Thoracic aorta (tissue), 2 donors: Measurements from ENCODE around the gene C19orf67. TPM values are rescaled to one million over a fixed set of nuclear protein-coding genes. Genes with fewer than 3 reads are reported as not detected.
A peak's percentile ranks its signal among the peaks of the same experiment; 100 is the strongest.

ENCODE experiments used
- ATAC-seq: fragments of 150-250 bp; one replicate; pipeline ENCODE4 v1.8.0; 2017; ENCODE audit warnings: low read depth; ENCODE audit not compliant: insufficient number of reproducible peaks, low FRiP score
- DNase-seq: peaks from one replicate; pipeline ENCODE4 v3.0.0-alpha.2; 2020; ENCODE audit warnings: low spot score
- H3K27ac ChIP-seq, 2 donors: fragments of 200-600 bp; sonication (generic); 1 replicate in 1 of 2; 2 replicates in 1 of 2; pipeline ENCODE4 v1.5.1; 2016; ENCODE audit warnings: mild to moderate bottlenecking in 2 of 2, moderate library complexity in 2 of 2
- H3K27me3 ChIP-seq: fragments of 200-600 bp; sonication (generic); replicated peaks from 2 replicates; pipeline ENCODE4 v1.6.0; 2016; ENCODE audit warnings: mild to moderate bottlenecking; ENCODE audit not compliant: insufficient read depth
- H3K36me3 ChIP-seq: fragments of 200-600 bp; sonication (generic); one replicate; pipeline ENCODE4 v1.5.1; 2016
- H3K4me1 ChIP-seq, 2 donors: fragments of 200-600 bp; sonication (generic); 1 replicate in 1 of 2; 2 replicates in 1 of 2; pipeline versions ENCODE4 v1.5.1 to v1.6.0; 2016; ENCODE audit warnings: low read depth in 2 of 2, mild to moderate bottlenecking in 1 of 2; ENCODE audit not compliant: control insufficient read depth in 1 of 2
- H3K4me3 ChIP-seq: fragments of 200-600 bp; sonication (generic); 2 replicates; pipeline ENCODE4 v1.5.1; 2016; ENCODE audit warnings: mild to moderate bottlenecking
- H3K9me3 ChIP-seq: fragments of 200-600 bp; sonication (generic); 2 replicates; pipeline ENCODE4 v1.5.1; 2016
- total RNA-seq, 2 donors: library from RNA; depleted of rRNA; stranded (reverse); fragments of >200 nt; gene quantifications; one replicate each; pipeline versions ENCODE4 v1.1.0 to v1.2.3, GENCODE V29; 2016
- TF ChIP-seq, protein P1 (sequence below): fragments of 200-600 bp; sonication (generic); IDR thresholded peaks from one replicate; pipeline ENCODE4 v1.5.1; 2019; ENCODE audit warnings: antibody characterized with exemption

Gene C19orf67
- total RNA-seq, result not detected

DNA sequence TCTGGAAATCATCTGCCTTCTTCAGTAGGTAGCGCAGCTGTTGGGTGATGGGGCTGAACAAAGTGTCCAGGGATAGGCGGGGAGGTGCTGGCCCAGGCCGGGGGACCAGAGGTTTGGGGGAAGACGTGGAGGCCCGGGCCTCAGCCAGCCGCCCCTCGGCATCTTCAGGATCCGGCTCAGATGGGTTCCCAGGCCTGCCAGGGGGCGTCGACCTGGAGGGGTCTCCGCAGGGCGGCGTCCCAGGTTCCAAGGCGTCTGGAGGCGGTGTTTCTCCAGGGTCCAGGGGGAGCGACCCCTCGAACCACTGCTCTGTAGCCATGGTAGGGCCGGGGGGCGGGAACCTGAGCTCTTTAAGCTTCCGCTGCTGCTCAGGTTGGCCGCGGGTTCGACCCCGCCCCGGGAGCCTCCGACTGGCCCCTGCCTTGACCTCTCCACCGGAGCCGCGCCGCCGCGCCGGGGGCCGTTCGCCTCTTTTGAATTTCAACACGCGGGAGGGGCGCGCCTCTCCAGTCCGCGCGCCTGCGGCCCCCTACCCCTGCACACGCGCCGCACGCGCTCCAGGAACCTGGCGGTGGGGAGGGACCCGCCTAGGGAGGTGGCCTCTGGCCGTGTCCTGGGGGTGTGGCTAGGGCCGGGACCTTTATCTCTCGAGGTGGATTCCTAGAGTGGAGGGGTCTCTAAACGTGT lies at the start of gene C19orf67:
Gene C19orf67, minus strand, starts transcription at position 475 of the 687 bp plus-strand sequence. Its CDS starts 156 bp downstream, at position 319.
- no peak for ATAC-seq

DNA sequence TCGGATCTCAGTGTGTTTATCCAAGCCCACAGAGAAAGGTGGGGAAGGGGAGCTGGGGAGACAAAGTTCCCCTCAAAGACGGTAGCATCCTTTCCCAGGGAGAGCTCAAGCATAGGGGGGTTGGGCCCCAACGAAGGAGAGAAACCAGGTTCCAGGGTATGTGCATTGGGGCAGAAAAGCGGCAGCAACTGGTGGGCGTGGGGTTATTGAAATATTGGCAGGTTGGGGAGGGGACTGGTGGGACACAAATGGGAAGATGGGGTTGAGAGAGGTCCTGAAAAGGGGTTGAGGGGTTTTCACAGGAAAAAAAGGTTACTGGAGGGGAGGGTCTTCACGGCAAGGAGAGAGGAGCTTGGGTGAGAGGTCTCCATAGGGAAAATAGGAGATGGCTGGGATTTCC lies 49.8 kb upstream of the C19orf67 start:
- TF ChIP-seq, protein P1, sequence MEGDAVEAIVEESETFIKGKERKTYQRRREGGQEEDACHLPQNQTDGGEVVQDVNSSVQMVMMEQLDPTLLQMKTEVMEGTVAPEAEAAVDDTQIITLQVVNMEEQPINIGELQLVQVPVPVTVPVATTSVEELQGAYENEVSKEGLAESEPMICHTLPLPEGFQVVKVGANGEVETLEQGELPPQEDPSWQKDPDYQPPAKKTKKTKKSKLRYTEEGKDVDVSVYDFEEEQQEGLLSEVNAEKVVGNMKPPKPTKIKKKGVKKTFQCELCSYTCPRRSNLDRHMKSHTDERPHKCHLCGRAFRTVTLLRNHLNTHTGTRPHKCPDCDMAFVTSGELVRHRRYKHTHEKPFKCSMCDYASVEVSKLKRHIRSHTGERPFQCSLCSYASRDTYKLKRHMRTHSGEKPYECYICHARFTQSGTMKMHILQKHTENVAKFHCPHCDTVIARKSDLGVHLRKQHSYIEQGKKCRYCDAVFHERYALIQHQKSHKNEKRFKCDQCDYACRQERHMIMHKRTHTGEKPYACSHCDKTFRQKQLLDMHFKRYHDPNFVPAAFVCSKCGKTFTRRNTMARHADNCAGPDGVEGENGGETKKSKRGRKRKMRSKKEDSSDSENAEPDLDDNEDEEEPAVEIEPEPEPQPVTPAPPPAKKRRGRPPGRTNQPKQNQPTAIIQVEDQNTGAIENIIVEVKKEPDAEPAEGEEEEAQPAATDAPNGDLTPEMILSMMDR, result no peak
- H3K4me3 ChIP-seq, result no peak overlapping the region
- DNase-seq (no peak), ATAC-seq (no peak)
- peaks cover 16 to 28% of the 10 kb centered on the region in 2 donors for H3K4me1 ChIP-seq
- H3K27ac ChIP-seq, result no peak overlapping the region
- no peaks in the 10 kb centered on the region for H3K36me3 ChIP-seq
- H3K27me3 ChIP-seq, result no peaks in the 10 kb centered on the region
- H3K9me3 ChIP-seq, result no peaks in the 10 kb centered on the region

More for the DNA sequence above, at the start of gene C19orf67:
- H3K27me3 ChIP-seq, result no peaks in the 10 kb centered on the region
- no peaks in the 10 kb centered on the region for H3K9me3 ChIP-seq
- H3K4me1 ChIP-seq, result peaks cover 12 to 31% of the 10 kb centered on the region in 2 donors
- TF ChIP-seq, protein P1, result no peak
- no peak within 1 kb of the TSS for H3K27ac ChIP-seq
- no peak for DNase-seq
- peaks cover 11% of the 10 kb centered on the region for H3K36me3 ChIP-seq
- no peak within 1 kb of the TSS for H3K4me3 ChIP-seq

DNA sequence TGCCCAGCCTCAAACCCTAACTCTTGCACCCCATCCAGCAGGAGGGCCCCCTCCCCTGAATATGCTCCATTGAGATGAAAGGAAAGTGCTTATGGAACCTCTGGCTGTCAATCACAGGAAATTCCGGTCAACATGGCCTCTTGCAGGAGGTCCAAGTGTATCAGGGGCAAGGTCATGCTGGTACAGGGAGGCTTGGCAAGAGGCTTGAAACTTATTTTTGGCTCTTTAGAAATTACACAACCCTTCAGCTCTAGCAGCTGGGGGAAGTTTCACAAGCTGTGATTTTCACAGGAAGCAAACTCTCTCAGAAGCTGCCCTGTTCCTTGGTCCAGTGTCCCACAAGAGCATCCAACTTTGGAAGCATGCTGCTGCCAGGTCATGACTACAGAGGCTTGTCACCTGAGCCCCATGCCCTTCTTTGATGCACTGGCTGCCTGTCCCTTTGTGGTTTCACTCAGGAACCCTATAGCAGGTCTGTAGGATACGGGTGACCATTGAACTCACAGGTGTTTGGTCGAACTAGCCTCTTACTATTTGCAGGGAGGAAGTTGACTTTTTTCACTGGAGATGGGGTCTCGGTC lies 42.4 kb upstream of the C19orf67 start:
- H3K36me3 ChIP-seq, result no peaks in the 10 kb centered on the region
- H3K4me1 ChIP-seq, result peaks cover 4 to 16% of the 10 kb centered on the region in 2 donors
- H3K9me3 ChIP-seq, result no peaks in the 10 kb centered on the region
- TF ChIP-seq, protein P1, result no peak
- peak overlapping the region in 1 of 2 donors; percentile 47 for H3K27ac ChIP-seq
- no peak overlapping the region for H3K4me3 ChIP-seq
- no peak for DNase-seq
- H3K27me3 ChIP-seq, result no peaks in the 10 kb centered on the region
- ATAC-seq, result no peak

DNA sequence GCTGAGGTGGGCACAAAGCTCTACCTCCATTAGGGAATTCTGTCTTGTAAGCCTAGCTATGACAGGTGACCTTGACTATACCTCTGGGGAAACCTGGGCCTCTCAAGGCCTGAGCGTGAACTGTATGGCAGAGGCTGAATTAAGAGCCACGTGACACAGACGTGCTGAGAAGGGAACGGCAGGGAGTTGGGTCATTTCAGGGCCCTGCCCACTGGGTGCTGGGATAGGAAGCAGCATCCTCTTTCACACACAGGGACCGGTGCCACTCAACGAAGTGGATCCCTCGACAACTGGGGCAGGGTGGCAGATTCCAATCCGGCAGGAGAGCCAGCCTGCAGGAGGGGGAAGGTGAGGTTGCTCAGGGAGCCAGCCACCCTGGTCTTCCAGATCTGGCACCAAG lies 41.6 kb upstream of the C19orf67 start:
- TF ChIP-seq, protein P1, result no peak
- no peak for ATAC-seq
- no peak overlapping the region for H3K27ac ChIP-seq
- DNase-seq, result no peak
- no peaks in the 10 kb centered on the region for H3K9me3 ChIP-seq
- H3K36me3 ChIP-seq, result no peaks in the 10 kb centered on the region
- H3K27me3 ChIP-seq, result no peaks in the 10 kb centered on the region
- no peak overlapping the region for H3K4me3 ChIP-seq
- peaks cover 4 to 16% of the 10 kb centered on the region in 2 donors for H3K4me1 ChIP-seq

DNA sequence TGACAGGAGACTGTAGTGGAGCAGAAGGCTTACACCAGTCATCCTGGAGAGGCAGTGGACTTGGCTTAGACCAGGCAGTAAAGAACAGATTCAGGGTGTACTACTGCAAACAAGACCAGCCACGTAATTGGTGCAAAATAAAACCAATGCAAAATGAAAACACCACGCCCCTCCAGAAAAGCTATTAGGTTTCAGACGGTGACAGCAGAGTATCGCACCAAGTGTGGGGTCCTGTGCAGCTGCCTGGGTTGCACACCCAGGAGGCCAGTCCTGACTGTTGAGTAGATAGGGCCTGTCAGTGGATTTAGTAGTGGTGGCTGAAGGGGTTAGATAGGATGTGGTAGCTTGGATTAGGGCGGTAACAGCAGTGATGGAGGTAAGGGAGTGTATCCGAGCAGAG lies 37.3 kb upstream of the C19orf67 start:
- Histone ChIP-seq H3K27me3 (no peaks in the 10 kb centered on the region), H3K4me3 (no peak overlapping the region), H3K27ac (no peak overlapping the region), H3K36me3 (no peaks in the 10 kb centered on the region), H3K4me1 (peaks cover 11 to 21% of the 10 kb centered on the region in 2 donors), H3K9me3 (no peaks in the 10 kb centered on the region)
- TF ChIP-seq, protein P1, result no peak
- ATAC-seq (no peak), DNase-seq (no peak)
